Measurements from ENCODE around the gene FANCL.

FANCL gene

GRCh38 chr2:58109481-58109880 is 131.6 kb downstream of the FANCL start:
- no peak for TF ChIP-seq CTCF (IDR thresholded peaks at IDR 0.05; ENCODE audit: insufficient read depth, low read depth, low read length, missing control alignments)
- no peak for DNase-seq (ENCODE audit: low read depth)
- no peak overlapping the region for H3K4me3 ChIP-seq (ENCODE audit: low read length)
